Astrocyte of the hippocampus (primary cell): ENCODE data around the gene KLRD1.
A peak's percentile ranks its signal among the peaks of the same experiment; 100 is the strongest.
"Not testable (repeated sequence)": the region's sequence is repeated elsewhere in the genome, so short reads cannot be mapped to it uniquely, and the experiment has no call there.

Source experiments
- DNase-seq: peaks from one replicate; pipeline ENCODE4 v3.0.0; 2011; ENCODE audit warnings: low read depth, low spot score

The KLRD1 gene

GRCh38 chr12:10338470-10338869 is 30.8 kb downstream of the KLRD1 start:
- DNase-seq = not testable (repeated sequence)

DNA sequence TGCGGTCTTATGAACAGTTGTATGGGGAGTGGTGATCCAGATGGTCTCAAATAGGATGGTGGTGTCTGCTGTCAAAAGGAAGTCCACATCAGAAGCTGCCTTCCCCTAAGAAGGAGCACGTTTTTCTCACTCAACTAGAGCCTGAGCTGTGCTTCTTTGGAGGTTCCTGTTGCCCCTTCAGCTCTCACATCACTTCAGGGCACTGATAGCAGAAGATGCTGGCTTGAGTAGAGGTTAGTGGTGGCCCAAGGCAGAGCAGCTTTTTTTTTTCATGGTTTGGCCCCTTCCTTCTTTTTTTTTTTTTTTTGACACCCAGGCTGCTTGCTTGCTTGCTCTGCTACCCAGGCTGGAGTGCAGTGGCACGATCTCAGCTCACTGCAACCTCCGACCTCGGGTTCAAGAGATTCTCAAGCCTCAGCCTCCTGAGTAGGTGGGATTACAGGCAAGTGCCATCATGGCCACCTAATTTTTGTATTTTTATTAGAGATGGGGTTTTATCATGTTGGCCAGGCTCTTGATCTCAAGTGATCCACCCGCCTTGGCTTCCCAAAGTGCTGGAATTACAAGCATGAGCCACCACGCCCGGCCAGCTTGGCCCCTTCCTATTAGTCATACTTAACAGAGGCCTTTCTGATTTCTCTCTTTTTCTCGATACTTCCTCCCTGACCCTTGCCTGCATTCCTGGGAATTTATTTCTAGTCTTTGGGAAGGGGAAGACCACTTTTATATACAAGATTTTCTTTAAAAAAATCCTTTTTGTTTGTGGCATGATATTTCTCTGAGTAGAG is 31.6 kb downstream of the KLRD1 start:
- DNase-seq = no peak

DNA sequence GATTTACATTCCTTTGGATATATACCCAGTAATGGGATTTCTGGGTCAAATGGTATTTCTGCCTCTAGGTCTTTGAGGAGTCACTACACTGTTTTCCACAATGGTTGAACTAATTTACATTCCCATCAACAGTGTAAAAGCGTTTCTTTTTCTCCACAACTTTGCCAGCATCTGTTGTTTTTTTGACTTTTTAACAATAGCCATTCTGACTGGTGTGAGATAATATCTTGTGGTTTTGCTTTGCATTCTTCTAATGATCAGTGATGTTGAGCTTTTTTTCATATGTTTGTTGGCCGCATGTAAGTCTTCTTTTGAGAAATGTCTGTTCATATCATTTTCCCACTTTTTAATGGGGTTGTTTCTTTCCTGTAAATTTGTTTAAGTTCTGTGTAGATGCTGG is 33.3 kb downstream of the KLRD1 start:
- not testable (repeated sequence) for DNase-seq

DNA sequence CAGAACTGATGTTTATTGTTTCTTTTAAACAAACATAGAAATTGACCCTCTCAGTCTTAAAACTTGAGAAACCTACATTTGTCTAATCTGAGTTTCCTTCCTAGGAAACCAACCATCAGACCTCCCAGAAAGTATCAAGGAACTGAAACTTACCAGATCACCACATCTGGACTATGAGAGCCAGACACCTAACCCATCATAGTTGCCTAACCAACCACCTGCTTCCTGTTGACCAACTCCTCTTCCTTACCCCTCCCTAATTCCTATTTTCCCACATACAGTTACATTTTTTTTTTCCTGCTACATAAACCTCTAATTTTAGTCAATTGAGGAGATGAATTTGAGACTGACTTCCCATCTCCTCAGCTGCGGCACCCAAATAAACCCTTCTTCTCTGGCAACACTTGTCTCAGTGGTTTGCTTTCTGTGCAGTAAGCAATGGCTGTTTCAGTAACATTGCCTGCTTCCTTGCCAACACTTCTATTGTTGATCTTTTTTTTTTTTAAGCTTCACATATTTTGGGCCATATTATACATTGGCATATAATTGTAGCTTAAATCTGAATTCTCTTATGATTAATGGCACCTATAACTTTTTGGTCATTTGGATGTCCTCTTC is 34.3 kb downstream of the KLRD1 start:
- DNase-seq = no peak

GRCh38 chr12:10351457-10351856 is 43.8 kb downstream of the KLRD1 start:
- not testable (repeated sequence) for DNase-seq

DNA sequence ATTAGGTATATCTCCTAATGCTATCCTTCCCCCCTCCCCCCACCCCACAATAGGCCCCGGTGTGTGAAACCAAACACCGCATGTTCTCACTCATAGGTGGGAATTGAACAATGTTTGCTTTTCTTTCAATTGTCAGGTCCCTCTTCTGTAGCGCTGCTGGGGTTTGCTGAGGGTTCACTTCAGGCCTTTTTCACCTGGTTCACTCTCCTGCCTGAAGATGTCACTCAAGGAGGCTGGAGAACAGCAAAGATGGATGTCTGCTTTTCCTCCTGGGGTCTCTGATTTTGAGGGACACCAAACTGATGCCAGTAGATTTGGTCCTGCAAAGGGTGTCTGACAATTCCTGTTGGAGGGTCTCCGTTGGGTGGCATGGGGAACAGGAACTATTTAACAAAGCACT is 46.4 kb downstream of the KLRD1 start:
- no peak for DNase-seq

DNA sequence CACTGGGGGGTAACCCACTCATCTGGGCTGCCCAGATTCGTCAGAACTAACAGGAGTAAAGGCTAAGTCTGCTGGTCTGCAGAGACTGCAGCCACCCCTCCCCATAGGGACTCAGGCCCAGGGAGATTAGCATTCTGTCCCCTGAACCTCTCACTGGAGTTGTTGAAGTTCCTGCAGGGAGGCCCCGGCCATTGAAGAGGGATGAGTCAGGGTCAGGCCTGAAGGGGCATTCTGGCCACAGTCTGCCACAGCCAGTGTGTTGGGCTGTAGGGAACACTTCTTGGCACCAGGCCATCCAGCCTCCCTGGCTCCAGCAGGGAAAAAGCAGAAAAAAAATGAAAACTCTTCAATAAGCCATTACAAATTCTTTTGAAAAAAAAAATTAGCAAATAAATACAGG is 46.8 kb downstream of the KLRD1 start:
- peak; percentile 85 for DNase-seq

DNA sequence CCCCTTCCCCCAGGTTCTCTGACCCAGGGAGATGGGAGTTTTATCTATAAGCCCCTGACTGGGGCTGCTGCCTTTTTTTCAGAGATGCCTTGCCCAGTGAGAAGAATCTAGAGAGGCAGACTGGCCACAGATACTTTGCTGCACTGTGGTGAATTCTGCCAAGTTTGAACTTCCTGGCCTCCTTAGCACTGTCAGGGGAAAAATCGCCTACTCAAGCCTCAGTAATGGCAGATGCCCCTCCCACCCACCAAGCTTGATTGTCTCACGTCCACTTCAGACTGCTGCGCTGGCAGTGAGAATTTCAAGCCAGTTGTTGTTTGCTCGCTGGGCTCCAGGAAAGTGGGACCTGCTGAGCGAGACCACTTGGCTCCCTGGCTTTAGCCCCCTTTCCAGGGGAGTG is 50.5 kb downstream of the KLRD1 start:
- DNase-seq = no peak

DNA sequence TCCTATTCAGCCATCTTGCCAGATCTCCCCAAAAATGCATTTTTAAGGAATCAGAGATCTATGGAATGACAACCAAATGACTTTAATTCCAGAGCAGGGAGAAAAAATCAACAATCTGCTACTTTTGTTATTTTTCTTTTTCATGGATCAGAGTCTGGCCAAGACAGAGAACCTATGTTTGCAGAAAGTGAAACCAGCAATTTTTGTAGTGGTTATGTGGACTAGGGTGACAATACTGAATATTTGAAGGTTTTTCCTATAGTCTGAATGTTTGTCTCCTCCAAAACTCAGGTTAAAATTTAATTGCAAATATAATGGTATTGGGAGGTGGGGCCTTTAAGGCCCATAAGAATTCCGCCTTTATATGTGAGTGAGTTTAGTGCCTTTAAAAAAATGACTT is 51.3 kb downstream of the KLRD1 start:
- DNase-seq = no peak

GRCh38 chr12:10361084-10361483 is 53.4 kb downstream of the KLRD1 start:
- DNase-seq = peak; percentile 22

DNA sequence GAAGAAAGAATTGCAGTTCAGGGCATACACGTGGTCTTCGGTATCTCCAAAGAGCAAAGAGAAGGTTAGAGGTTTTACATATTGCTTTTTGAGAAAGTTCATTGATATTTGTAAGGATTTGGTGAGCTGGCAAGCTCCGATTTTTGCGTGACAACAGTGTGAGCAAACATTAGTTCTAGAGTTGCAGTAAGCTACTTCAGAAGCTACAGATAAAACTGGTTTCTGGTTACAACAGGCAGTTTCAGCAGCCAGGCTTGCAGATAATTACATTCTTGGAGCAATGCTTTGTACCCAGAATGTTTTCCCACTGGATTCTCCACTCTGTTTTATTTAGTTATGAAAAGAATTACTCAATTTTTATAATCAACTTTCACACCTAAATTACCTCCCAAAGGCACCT is 54.0 kb downstream of the KLRD1 start:
- DNase-seq = peak; percentile 61

DNA sequence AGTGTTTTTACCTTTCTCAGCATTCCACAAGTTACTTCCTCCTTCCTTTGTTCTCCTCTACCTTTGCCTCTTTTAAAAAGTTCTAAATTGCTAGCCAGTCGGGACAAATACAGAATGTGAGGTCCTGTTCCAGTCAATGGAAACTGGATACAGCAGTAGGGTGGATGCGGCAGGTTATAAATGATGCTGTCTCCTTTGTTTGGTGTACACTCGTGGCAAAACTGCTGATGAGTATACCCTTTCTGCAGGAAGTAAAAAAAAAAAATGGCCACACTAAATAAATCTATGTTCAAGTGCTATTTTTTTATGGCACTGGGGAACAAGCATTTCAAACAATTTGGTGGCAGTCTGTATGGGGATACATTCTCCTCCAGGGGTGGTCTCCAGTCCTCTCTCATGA is 54.7 kb downstream of the KLRD1 start:
- no peak for DNase-seq

DNA sequence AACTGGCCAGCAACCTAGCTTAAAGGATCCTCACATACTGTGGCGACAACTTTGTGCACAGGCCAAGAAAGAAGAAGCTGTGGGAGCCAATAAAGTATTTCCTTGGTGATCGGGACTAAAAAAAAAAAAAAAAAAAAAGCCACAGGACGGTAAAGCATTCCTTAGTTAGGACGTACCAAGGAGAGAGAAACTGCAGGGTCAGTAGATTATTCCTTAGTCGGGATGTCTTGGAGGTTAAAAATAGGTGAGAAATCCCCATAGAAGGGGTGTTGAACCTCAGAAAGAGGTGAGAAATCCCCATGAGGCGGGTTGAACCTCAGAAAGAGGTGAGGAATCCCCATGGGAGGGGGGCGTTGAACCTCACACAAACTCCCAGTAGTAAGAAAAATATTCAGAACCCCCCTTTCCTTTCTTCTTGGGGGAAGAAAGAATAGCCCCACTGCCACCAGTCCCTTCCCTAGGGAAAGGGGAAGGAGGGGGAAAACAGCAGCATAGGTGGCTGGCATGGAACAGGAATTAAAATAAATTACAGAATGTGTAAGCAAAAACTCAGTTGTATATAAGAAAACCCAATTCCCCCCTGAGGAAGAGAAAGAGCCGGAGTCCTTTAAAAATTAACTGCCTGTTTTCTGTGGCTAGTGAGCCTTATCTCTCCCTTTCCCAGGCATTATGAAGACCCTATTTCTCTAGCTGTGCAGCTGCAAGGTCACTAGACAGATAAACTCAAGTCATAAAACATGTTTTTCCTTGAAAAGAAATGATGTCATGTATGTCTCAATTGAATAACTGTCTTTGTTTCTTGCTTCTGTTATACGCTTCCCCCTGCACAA is 55.4 kb downstream of the KLRD1 start:
- DNase-seq = peak; percentile 15

GRCh38 chr12:10363658-10363913 is 55.9 kb downstream of the KLRD1 start:
- DNase-seq = peak; percentile 22

DNA sequence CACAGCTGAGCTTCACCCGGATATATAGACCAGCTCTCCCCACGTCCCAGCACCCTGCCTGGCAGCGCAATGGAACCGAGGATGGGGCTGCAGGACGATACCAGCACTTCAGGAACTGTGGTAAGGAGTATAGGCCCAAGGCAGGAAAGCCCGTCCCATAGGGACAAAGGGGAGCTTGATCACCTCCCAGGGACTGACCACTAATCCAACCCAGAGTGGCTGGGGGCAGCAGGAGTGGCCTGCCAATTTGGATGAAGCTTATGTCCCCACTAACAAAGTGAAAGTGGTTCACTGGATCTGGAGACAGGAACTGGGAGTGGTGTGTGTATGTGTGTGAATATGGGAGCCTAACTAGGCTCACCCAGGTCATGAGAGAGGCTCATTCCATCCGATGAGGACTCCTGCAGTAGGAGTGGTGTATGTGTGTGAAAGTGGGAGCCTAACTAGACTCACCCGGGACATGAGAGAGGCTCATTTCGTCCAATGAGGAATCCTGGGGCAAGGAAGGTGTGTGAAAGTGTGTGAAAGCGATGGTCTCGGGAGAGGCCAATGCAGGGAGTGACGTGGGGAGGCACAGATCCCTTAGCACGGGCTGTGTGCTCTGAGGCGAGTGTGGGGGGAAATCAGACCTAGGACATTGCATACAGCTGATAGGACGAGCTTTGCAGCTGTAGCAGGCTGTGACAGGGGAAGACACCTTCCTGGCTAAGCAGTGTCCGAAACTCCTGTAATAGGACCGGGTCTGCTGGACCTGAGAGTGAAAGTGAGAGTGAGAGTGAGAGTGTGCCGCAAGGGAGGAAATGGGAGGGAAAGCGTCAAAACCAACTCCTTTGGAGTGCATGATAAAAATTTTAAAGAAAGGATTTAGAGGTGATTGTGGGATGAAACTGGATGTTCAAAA is 56.5 kb downstream of the KLRD1 start:
- peak; percentile 65 for DNase-seq

DNA sequence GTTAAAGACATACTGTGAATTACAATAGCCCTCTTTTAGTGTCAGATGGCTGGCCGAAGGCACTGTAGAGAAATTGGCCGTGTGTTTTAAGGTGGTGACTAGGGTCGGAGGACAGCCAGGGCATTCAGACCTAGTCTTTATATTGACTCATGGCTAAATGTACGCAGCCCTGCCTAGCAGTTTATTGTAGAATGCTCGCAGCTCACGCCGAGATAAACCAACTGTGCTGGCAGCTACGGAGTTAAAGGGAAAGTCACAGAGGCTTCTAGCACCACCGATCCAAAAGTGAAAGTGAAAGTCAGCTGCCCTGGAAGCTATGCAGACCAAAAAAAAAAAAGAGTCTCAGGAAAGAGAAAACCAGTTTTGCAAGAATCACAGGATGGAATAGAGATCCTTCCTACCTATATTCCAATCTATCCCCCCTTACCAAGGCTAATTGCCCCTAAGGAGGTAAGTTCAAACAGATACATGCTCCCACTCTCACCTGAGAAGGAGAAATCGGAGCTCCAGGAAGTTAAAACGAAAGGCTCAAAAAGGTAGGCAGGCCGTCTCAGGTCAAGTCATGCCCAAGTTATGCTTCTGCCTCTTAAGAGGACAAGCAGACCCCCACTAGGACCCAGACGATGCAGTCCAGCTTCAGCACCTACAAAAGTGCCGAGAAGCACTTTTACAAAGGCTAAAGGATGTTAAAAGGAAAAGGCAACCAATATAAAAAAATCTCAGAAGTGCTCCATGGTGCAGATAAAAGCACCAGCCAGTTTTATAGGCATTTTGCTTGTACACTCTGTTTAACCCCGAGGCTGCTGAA is 57.3 kb downstream of the KLRD1 start:
- DNase-seq = peak; percentile 90

DNA sequence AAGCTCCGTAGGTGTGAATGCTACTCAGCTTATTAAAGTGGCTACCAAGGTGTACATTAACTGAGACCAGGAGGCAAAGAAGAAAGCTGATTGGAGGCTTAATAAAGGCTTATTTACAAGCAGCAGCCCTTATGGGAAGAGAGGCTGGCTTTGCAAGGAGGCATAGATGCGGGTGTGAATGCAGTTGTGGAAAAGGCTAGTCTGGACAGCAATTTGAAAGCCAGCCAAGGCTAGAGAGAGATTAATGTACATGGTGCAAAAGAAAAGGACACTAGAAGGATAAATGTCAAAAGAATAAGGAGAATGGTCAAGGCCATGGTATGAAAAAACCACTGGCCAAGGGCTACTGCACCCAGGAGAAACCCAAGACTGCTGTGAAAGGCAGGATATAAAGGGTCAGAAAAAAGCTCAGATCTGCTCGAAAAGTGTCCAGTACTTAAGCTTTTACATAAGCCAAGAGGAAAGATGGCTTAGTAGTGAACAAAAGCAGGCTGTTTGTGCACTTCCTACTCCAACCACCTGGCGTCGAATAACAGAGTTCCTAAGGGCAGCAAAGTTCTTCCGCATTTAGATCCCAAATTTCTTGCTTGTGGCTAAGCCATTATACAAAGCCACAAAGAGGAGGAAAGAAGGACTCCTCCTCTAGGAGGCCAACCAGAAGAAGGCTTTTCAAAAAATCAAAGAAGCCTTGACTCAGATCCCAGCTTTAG is 58.2 kb downstream of the KLRD1 start:
- DNase-seq = peak; percentile 38

- DNase-seq = no peak
These were observed 59.2 kb downstream of the KLRD1 start for GRCh38 chr12:10366875-10367274.

GRCh38 chr12:10367714-10368113 is 60.0 kb downstream of the KLRD1 start:
- DNase-seq = not testable (repeated sequence)
